ENCODE measurements around the gene TRPM8. TPM values are rescaled to one million over a fixed set of nuclear protein-coding genes. Genes with fewer than 3 reads are reported as not detected.

Gene TRPM8
- total RNA-seq, 1 donor from 2014 or later = not detected

DNA sequence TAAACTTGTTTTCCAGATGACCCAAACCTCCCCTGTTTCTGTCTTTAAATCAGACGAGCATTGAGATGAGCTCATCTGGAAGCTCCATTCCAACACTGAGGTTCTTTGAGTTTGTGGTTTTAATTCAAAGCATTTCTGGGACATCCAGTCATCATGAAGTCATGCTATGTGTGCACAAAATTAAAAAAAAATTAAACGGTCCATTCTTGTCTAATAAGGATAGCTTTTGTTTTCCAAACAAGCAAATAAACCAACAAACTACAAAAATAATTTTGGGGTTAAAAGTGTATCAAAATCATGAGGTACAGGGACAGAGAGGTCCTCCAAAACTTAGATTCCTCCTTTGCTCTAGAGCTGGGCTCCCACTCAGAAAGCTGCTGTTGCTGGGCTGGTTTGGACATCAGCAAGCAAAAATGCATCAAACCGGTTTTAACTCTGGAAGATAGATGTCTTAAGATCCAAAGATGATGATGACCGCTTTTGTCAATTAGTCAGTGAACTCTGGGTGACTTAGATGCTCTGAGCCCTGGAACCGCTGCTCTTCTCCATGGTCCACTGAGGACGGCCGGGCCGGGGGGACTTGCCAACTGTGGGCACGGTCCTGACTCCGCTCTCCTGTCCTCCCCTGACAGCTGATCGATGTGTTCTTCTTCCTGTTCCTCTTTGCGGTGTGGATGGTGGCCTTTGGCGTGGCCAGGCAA is 65.4 kb downstream of the TRPM8 start:
- no peak for TF ChIP-seq CTCF (IDR thresholded peaks at IDR 0.05)
- H3K9me3 ChIP-seq = no peaks in the 10 kb centered on the region
- intact Hi-C loops (cut with DNase I) = no loop called here
- H3K27ac ChIP-seq = no peak overlapping the region
- H3K36me3 ChIP-seq = no peaks in the 10 kb centered on the region
- H3K4me1 ChIP-seq = no peaks in the 10 kb centered on the region
- H3K4me3 ChIP-seq = no peak overlapping the region
- DNase-seq (ENCODE audit: low spot score in 2 of 2) = no peak
- H3K27me3 ChIP-seq = no peaks in the 10 kb centered on the region

- TF ChIP-seq CTCF (IDR thresholded peaks at IDR 0.05) = no peak
- intact Hi-C loops (cut with DNase I) = no loop called here
- no peaks in the 10 kb centered on the region for H3K27me3 ChIP-seq
- DNase-seq (ENCODE audit: low spot score in 2 of 2) = no peak
- no peak overlapping the region for H3K4me3 ChIP-seq
- no peaks in the 10 kb centered on the region for H3K36me3 ChIP-seq
- no peak overlapping the region for H3K27ac ChIP-seq
- H3K4me1 ChIP-seq = no peaks in the 10 kb centered on the region
- H3K9me3 ChIP-seq = no peaks in the 10 kb centered on the region
Measured at GRCh38 chr2:233983445-233983844, 66.3 kb downstream of the TRPM8 start.

DNA sequence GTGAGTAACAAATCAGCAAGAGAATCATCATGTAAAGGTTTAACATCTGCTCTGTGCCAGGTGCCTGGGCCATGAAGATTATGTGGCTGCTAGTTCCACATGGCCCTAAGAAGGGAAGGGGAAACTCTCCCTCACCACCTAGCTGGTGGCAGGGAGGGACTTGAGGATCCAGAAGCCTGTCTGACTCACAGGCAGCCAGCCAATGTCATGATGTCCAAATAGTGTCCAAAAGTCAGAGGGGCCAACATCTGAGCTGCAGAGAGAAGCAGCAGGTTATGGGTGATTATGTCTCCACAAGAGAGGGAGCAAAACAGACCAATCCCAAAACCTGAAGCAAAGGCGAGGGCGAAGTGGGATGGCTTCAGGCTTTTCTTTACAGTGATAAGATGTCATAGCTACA is 71.4 kb downstream of the TRPM8 start:
- Histone ChIP-seq H3K27me3 (no peaks in the 10 kb centered on the region), H3K4me1 (no peaks in the 10 kb centered on the region), H3K36me3 (no peaks in the 10 kb centered on the region), H3K9me3 (no peaks in the 10 kb centered on the region), H3K27ac (no peak overlapping the region), H3K4me3 (no peak overlapping the region)
- no peak for DNase-seq (ENCODE audit: low spot score in 2 of 2)
- TF ChIP-seq CTCF (IDR thresholded peaks at IDR 0.05) = no peak
- intact Hi-C loops (cut with DNase I) = no loop called here

GRCh38 chr2:233989221-233989858 is 72.2 kb downstream of the TRPM8 start:
- Histone ChIP-seq H3K4me1 (no peaks in the 10 kb centered on the region), H3K9me3 (no peaks in the 10 kb centered on the region), H3K27ac (no peak overlapping the region), H3K4me3 (no peak overlapping the region), H3K36me3 (no peaks in the 10 kb centered on the region), H3K27me3 (no peaks in the 10 kb centered on the region)
- intact Hi-C loops (cut with DNase I) = no loop called here
- TF ChIP-seq CTCF (IDR thresholded peaks at IDR 0.05) = no peak
- DNase-seq (ENCODE audit: low spot score in 2 of 2) = no peak

GRCh38 chr2:233990261-233990798 is 73.2 kb downstream of the TRPM8 start:
- H3K9me3 ChIP-seq = no peaks in the 10 kb centered on the region
- TF ChIP-seq CTCF (IDR thresholded peaks at IDR 0.05) = no peak
- intact Hi-C loops (cut with DNase I) = no loop called here
- no peaks in the 10 kb centered on the region for H3K4me1 ChIP-seq
- H3K27ac ChIP-seq = no peak overlapping the region
- no peak for DNase-seq (ENCODE audit: low spot score in 2 of 2)
- H3K4me3 ChIP-seq = no peak overlapping the region
- no peaks in the 10 kb centered on the region for H3K27me3 ChIP-seq
- no peaks in the 10 kb centered on the region for H3K36me3 ChIP-seq

Measured in ascending aorta (tissue), 2 donors.